T-helper 9 cell (primary cell): ENCODE results near the gene NREP.

Experiments used
- DNase-seq: peaks from one replicate; pipeline ENCODE4 v3.0.0-alpha.2; 2020

NREP gene

DNA sequence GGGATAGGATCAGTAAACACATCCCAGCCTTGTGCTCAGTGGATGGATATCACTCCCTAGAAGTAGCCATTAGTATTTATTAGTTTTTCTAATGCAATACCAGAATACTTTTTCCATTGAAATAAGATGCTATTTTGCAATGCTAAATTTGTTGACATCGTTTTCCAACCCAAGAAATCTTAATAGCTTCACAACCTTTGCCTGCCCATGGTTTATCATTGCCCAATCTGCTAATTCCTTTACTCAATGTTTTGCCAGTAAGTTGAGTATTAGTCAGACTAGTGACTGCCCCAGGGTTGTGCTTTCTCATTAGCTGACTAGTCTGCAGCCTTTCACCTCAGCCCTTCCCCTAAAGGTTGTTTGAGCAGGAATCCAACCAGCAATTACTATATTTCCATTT, 62.9 kb downstream of the NREP start:
- DNase-seq = no peak

DNA sequence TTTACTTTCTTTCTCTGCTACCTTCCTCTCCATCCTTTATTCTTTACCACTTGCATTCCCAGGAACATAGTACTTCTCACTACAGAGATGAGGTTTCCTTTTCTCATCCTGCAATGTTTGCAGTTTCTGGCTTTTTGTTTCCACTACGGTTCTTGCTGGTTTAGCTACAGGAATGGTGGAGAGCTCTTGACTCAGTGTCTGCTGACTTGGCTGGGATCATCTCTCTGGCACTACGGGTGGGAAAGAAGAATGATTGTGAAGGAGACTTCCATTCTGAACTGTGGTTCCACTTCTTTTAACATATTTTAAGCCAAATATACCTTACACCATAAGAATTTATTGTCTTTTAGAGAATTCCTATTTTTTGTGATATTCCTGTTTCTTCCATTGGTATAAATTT, 65.1 kb downstream of the NREP start:
- DNase-seq = no peak

DNA sequence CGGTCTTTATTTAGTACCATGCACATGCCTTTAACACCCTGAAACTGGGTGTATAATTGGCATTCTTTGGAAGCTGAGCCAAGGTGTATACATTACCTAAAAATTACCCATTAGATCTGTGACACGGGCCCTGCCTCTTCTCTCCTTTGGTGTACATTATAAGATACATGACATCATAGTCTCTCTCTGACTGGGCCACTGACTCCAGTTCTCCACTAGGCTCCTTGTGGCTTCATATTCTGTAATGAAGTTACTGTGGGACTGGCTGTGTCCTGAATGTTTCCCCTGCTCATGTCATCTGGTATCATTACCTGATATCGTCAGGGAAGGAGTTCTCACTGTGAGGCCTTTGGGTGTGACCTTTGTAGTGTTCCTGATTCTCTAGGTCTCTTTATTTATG, 65.5 kb downstream of the NREP start:
- DNase-seq = no peak

DNA sequence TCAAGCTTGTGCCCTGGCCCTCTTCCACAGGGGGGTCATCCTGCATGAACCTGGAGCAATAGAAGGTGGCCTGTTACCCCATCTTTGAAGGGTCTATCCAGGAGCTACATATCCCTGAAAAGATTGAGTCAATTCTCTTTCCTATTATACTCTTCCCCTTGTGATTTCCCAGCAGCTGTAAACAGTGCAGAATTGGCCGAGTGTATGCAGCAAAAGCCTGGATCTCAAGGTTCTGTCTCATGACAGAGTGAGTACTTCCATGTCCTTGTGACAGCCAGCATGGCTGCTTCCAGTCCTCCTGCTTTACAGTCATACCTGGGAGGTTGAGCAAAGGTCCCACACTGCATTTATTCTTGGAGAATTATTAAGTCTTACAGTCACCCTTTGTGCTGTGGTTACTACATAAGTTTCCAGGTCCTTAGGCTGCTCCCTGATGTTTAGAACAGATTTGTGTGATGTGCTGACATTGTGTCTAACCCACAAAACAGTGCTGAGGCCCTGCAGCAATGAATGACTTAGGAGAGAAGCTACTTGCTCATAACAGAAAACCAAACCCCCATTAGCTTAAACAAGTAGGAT, 67.5 kb downstream of the NREP start:
- no peak for DNase-seq

DNA sequence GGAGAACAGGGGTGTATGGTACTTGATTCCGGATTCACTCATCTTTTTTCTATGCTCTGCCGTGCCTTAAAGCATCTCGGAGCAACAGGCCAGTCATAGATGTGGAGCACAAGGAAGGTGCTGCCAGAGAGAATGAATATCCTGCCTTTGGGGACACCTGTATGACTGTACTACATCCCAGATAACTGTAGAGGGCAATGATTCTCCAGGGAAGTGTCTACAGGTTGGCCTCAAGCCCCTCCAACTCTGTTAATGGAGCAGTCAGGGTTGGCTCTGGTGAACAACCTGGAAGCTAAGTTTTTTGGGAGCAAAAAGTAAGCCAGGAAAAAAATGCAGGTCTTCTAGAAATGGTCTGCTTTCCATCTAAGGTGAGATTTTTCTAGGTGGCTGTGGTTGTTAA, 71.0 kb downstream of the NREP start:
- no peak for DNase-seq

DNA sequence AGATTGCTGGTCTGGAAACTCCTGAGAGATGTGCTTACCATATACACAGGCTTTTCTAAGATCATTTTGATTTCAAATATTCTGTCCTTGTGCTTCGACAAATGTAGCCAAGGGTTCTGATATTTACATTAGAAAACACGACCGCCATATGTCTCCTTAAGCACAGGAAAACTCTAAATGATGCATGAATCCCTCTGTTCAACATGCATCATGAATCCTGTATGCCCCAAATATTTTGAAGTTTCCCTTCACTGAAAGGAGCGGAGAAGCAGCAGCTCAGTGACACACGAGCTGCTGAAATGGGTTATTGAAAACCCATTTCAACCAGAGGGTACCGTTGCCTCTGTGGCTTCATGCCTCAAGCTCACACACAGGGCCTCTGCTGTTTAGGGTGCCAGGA, 74.4 kb downstream of the NREP start:
- no peak for DNase-seq

DNA sequence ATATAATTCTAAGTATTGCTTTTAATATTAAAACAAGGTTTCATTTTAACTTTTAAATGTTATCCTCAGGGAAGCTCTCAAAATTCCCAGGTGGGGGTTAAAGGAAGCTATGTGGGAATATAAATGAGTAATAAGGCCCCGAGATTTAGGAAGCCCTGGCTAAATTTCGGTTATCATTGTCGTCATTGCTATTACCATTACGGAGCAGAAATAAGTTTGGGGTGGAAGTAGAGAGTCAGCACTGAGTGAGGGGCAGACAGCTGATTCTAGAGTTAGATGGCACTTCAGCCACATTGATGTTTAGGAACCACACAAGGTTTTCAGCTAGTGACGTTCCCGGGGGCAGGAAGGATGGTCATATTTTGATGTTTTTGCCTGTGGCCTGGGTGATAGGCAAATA, 74.9 kb downstream of the NREP start:
- no peak for DNase-seq

DNA sequence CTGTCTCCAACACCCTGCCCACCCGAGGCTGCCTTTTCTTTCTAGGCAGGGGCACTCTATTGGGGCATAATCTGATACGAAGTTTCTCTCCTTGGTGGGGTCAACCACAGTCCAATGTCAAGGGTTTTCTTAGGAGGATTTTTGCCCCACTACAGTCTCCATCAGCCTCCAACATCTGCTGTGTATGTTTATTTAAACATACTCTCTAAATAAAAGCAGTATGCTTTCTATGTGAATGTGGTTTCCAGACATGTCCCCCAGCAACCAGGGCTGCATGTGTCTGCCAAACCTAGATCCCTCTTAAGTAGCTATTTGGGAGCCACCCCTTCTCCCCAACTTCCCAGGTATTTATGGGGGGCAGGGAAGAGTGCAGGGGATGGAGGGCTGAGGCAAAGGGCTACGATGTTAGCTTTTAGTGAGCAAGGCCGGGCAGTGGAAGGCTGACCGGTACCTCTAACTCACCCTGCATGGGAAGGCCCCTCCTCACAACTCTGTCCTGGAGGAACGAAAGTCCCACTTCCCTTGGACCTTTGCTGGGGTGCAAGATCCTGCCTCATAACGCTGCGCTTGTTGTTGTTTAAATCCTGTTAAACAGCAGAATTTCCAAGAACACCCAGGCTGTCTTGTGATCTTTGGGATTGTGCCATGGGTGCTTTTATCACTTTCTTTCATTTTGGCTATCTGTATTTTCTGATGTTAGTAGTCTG, 75.4 kb downstream of the NREP start:
- DNase-seq = no peak

DNA sequence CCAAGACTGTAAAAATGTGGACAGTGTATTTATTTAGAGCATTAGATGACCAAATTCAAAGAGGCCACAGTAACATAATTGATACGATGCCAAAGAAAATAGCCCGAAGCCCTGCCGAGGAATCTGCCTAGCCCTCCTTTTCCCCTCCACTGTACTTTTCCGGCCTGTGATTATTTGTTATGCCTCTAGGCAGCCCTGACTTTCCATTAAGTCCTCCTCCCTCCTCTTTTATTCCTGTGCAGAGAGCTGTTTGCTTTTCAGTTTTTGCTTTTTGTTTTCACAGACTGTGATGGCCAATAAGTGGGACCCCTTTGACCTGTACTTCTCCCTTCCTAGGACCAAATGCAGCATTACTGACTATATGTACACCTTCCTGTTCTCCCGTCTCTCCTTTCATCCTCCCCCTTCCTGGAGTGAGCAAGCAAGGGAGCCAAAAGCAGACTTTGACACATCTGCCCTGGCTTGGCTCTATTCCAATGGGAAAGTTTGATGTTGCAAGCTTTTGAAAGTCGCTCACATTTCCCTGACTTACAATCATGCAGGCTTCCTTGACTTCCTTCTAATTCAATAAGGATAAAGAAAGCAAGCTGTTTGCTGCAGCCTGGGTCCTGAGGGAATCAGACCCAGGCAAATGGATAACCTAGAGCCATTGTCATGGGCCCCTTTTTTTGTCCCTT, 76.1 kb downstream of the NREP start:
- DNase-seq = no peak

DNA sequence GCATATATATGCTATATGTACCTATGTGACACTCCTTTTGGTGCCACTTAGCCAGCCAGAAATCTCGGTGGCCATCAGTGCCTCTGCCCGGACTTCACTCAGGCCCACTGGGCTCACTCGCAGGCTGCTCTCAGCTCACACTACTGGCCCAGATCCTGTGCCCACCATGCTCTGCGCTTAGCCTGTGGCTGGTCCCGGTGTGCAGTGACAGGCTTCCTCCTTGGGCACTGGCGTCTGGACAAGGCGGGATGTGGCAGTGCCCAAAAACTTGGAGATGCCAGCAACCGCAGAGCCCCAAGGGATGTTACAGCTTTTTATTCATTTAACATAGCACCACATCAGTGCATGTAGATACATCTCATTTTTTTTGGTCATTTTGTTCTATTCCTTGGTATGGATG, 77.4 kb downstream of the NREP start:
- no peak for DNase-seq
